ENCODE results near the gene DNAH2. TPM values are rescaled to one million over a fixed set of nuclear protein-coding genes. Genes with fewer than 3 reads are reported as not detected.

The DNAH2 gene
- total RNA-seq, 1 experiment from 2014 or later, result 2.0 TPM

DNA sequence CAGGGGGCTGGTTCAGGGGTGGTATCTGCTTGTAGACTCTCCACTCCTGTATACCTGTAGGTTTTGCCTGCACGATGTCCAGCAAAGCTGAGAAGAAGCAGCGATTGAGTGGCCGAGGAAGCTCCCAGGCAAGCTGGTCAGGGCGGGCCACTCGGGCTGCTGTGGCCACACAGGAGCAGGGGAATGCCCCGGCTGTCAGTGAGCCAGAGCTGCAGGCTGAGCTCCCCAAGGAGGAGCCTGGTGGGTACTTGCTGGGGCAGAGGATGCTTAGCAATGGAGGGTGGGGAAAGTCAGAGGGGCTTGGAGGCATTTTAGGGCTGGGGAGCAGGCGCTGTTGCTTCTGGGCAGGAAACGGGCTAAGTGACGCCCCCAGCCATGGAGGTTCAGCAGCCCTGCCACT, 2.1 kb downstream of the DNAH2 start:
- H3K27me3 ChIP-seq (ENCODE audit: insufficient read depth, low read length), result no peaks in the 10 kb centered on the region
- BruUV-seq (replicated peaks), result no TSS peak
- no peak overlapping the region for H3K4me3 ChIP-seq (replicated peaks in 1 of 2; ENCODE audit: low read depth in 1 of 2, low read length in 2 of 2)
- POLR2A ChIA-PET, result no interaction called here
- no peaks in the 10 kb centered on the region for H3K79me2 ChIP-seq (ENCODE audit: insufficient read depth, low read length)
- H3K9ac ChIP-seq (ENCODE audit: low read length), result no peak overlapping the region
- H3K9me2 ChIP-seq (ENCODE audit: insufficient read depth), result no peaks in the 10 kb centered on the region
- no peaks in the 10 kb centered on the region for H4K20me1 ChIP-seq (ENCODE audit: insufficient read depth)
- H3K4me1 ChIP-seq (ENCODE audit: control insufficient read depth in 1 of 2, insufficient read depth in 2 of 2, low read length in 2 of 2), result peaks cover 12 to 26% of the 10 kb centered on the region in 2 experiments
- no peaks in the 10 kb centered on the region for H3K36me3 ChIP-seq (ENCODE audit: control insufficient read depth in 1 of 2, insufficient read depth in 2 of 2, low read length in 2 of 2)
- no peak overlapping the region for H3K27ac ChIP-seq (ENCODE audit: low read depth, low read length)
- ATAC-seq, result no peak
- no peak overlapping the region for H2AFZ ChIP-seq (ENCODE audit: low read depth, low read length, poor library complexity, severe bottlenecking)
- DNase-seq (ENCODE audit: low read depth, low spot score), result no peak
- RAD21 ChIA-PET (ENCODE audit: low non-redundant PET in 1 of 2, low total read pairs in 2 of 2, uncharacterized antibody in 2 of 2, unreplicated experiment in 2 of 2), result no interaction called here
- no peaks in the 10 kb centered on the region for H3K9me3 ChIP-seq (ENCODE audit: control insufficient read depth in 1 of 2, insufficient read depth in 1 of 2, low read depth in 1 of 2, low read length in 2 of 2)
- intact Hi-C loops (cut with micrococcal nuclease), result no loop called here
- TF ChIP-seq POLR2A (IDR thresholded peaks at IDR 0.05; ENCODE audit: borderline replicate concordance, extremely low read depth, insufficient read depth, insufficient read length) (no peak), POLR2AphosphoS5 (IDR thresholded peaks at IDR 0.05; ENCODE audit: low read depth, low read length) (no peak), ZNF274 (IDR thresholded peaks at IDR 0.05; ENCODE audit: low read depth, low read length) (no peak), TCF7L2 (IDR thresholded peaks at IDR 0.05; ENCODE audit: borderline replicate concordance, extremely low read depth, insufficient read depth, insufficient read length) (no peak), RAD21 (IDR thresholded peaks at IDR 0.05; ENCODE audit: low read depth) (no peak), FOSL1 (IDR thresholded peaks at IDR 0.05; ENCODE audit: low read depth) (no peak), ZFX (IDR thresholded peaks at IDR 0.05) (no peak), YY1 (IDR thresholded peaks at IDR 0.05; ENCODE audit: extremely low read depth, insufficient replicate concordance, low read depth, low read length) (no peak), JUND (IDR thresholded peaks at IDR 0.05) (no peak), CEBPB (IDR thresholded peaks at IDR 0.05; ENCODE audit: low read depth) (no peak), SP1 (IDR thresholded peaks at IDR 0.05; ENCODE audit: low read depth) (no peak), ELF1 (IDR thresholded peaks at IDR 0.05; ENCODE audit: borderline replicate concordance, low read depth) (no peak), EGR1 (IDR thresholded peaks at IDR 0.05; ENCODE audit: low read depth) (no peak)
- TF ChIP-seq, protein P1, sequence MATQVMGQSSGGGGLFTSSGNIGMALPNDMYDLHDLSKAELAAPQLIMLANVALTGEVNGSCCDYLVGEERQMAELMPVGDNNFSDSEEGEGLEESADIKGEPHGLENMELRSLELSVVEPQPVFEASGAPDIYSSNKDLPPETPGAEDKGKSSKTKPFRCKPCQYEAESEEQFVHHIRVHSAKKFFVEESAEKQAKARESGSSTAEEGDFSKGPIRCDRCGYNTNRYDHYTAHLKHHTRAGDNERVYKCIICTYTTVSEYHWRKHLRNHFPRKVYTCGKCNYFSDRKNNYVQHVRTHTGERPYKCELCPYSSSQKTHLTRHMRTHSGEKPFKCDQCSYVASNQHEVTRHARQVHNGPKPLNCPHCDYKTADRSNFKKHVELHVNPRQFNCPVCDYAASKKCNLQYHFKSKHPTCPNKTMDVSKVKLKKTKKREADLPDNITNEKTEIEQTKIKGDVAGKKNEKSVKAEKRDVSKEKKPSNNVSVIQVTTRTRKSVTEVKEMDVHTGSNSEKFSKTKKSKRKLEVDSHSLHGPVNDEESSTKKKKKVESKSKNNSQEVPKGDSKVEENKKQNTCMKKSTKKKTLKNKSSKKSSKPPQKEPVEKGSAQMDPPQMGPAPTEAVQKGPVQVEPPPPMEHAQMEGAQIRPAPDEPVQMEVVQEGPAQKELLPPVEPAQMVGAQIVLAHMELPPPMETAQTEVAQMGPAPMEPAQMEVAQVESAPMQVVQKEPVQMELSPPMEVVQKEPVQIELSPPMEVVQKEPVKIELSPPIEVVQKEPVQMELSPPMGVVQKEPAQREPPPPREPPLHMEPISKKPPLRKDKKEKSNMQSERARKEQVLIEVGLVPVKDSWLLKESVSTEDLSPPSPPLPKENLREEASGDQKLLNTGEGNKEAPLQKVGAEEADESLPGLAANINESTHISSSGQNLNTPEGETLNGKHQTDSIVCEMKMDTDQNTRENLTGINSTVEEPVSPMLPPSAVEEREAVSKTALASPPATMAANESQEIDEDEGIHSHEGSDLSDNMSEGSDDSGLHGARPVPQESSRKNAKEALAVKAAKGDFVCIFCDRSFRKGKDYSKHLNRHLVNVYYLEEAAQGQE (IDR thresholded peaks at IDR 0.05; ENCODE audit: low read depth), result no peak
- TF ChIP-seq, protein P2, sequence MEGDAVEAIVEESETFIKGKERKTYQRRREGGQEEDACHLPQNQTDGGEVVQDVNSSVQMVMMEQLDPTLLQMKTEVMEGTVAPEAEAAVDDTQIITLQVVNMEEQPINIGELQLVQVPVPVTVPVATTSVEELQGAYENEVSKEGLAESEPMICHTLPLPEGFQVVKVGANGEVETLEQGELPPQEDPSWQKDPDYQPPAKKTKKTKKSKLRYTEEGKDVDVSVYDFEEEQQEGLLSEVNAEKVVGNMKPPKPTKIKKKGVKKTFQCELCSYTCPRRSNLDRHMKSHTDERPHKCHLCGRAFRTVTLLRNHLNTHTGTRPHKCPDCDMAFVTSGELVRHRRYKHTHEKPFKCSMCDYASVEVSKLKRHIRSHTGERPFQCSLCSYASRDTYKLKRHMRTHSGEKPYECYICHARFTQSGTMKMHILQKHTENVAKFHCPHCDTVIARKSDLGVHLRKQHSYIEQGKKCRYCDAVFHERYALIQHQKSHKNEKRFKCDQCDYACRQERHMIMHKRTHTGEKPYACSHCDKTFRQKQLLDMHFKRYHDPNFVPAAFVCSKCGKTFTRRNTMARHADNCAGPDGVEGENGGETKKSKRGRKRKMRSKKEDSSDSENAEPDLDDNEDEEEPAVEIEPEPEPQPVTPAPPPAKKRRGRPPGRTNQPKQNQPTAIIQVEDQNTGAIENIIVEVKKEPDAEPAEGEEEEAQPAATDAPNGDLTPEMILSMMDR (IDR thresholded peaks at IDR 0.05 in 2 of 3, conservative IDR thresholded peaks at IDR 0.05 in 1 of 3; ENCODE audit: borderline replicate concordance in 1 of 3, insufficient read depth in 1 of 3, low read depth in 2 of 3, low read length in 2 of 3), result no peak
- TF ChIP-seq, protein P3, sequence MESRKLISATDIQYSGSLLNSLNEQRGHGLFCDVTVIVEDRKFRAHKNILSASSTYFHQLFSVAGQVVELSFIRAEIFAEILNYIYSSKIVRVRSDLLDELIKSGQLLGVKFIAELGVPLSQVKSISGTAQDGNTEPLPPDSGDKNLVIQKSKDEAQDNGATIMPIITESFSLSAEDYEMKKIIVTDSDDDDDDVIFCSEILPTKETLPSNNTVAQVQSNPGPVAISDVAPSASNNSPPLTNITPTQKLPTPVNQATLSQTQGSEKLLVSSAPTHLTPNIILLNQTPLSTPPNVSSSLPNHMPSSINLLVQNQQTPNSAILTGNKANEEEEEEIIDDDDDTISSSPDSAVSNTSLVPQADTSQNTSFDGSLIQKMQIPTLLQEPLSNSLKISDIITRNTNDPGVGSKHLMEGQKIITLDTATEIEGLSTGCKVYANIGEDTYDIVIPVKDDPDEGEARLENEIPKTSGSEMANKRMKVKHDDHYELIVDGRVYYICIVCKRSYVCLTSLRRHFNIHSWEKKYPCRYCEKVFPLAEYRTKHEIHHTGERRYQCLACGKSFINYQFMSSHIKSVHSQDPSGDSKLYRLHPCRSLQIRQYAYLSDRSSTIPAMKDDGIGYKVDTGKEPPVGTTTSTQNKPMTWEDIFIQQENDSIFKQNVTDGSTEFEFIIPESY (IDR thresholded peaks at IDR 0.05; ENCODE audit: extremely low read depth, insufficient replicate concordance, low read length), result no peak
- TF ChIP-seq, protein P4, sequence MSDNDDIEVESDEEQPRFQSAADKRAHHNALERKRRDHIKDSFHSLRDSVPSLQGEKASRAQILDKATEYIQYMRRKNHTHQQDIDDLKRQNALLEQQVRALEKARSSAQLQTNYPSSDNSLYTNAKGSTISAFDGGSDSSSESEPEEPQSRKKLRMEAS (IDR thresholded peaks at IDR 0.05), result no peak
- CTCF ChIA-PET, result no interaction called here
- no peak overlapping the region for H3K4me2 ChIP-seq (ENCODE audit: low read length)
